H1 (cell line): ENCODE data around the gene PRSS21. TPM values are rescaled to one million over a fixed set of nuclear protein-coding genes. Genes with fewer than 3 reads are reported as not detected.
A peak's percentile ranks its signal among the peaks of the same experiment; 100 is the strongest.

ENCODE experiments used
- ASH2L ChIP-seq: fragments of 200-600, 300-600 bp; sonication (generic); IDR thresholded peaks from one replicate; pipeline ENCODE4 v1.7.1; 2017; ENCODE audit warnings: low read length
- CEBPB ChIP-seq: IDR thresholded peaks from 2 replicates; pipeline ENCODE4 v1.6.1; 2012; ENCODE audit warnings: low read depth, low read length
- E2F6 ChIP-seq: IDR thresholded peaks from 2 replicates; pipeline ENCODE4 v1.6.1; 2012; ENCODE audit warnings: inconsistent platforms
- EZH2 ChIP-seq: fragments of 200-600 bp; sonication (generic); IDR thresholded peaks from 2 replicates; pipeline ENCODE4 v1.7.1; 2012; ENCODE audit warnings: low read depth, mild to moderate bottlenecking, moderate library complexity, low read length, inconsistent platforms; ENCODE audit not compliant: severe bottlenecking
- TEAD4 ChIP-seq: IDR thresholded peaks from 2 replicates; pipeline ENCODE4 v1.6.1; 2012; ENCODE audit warnings: low read depth, low read length, inconsistent platforms, mixed read lengths
- polyA plus RNA-seq, 7 experiments: library from polyadenylated mRNA; depleted of rRNA in 3 of 7; stranded (reverse) in 5 of 7; unstranded in 2 of 7; fragments of >200 nt in 5 of 7; fragments of 200-250 nt in 2 of 7; gene quantifications; 1 replicate in 5 of 7; 2 replicates in 1 of 7; 4 replicates in 1 of 7; pipeline versions ENCODE4 v1.2.1 to v1.2.3, GENCODE V29; 2011 to 2013; ENCODE audit warnings: missing spikeins in 2 of 7, mixed read lengths in 2 of 7
- total RNA-seq: library from RNA; stranded (reverse); fragmentation: NEBNext Ultra II Directional; extraction: Animal tissue kit (Norgen Biotek cat#: 25700); gene quantifications from 2 replicates; pipeline ENCODE4 v1.2.1, GENCODE V29; 2021

PRSS21 gene
- total and polyA plus RNA-seq, 2 of the 8 experiments (the other 6 are each of a cell fraction or from before 2014, with no cell fraction given): 0.76 to 1.0 TPM

GRCh38 chr16:2857451-2858244 lies 40.6 kb downstream of the PRSS21 start, which contains the start of gene PRSS22 (continued):
- TF ChIP-seq TEAD4: 0 out of 2 replicates have a peak, but pooled peaks have one; percentile 38
- peak; percentile 40 for TF ChIP-seq ASH2L
- peak; percentile 88 for TF ChIP-seq E2F6
- TF ChIP-seq EZH2: peak; percentile 37
- no peak for TF ChIP-seq CEBPB
